ENCODE results near the gene PLBD2.
"Not testable (repeated sequence)": the region's sequence is repeated elsewhere in the genome, so short reads cannot be mapped to it uniquely, and the experiment has no call there.

The PLBD2 gene

DNA sequence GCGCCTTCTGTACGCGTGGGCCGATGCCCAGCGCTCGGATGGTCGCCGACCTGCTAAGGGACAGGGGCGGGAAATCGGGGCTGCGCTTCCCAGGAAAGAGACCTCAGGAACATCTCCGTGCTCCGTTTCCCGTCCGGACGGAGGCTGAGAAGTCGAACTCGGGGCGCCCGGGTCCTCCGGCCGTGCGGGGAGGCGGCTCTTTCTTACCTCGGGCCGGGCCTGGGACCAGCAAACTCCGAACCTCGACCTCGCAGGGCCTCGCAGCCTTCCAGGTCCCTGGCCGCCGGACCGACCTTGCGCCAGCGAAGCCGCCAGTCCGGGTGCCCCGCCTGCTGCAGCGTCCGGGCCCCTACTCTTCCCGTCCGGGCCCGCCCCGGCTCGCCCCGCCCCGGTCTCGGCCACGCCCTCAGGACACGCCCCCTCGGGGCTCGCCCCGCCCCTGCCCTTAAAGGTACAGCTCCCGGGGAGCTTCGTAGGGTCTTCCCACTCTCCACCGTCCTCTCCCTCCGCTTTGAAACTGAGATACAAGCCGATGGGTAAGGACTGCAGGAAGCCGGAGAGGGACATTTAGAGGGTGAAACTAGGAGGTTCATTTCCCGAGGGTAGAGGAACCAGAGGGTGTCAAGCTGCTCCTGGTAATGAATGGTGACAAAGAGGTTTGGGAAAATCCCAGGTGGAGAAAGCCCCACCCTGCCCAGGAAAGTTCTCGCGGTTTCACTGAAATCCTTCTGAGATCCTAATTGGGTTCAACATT, 23.4 kb upstream of the PLBD2 start, which contains the start of gene SLC8B1:
TSS of gene SLC8B1 (minus strand) at position 324 of the 754 bp plus-strand sequence. CDS start 2,231 bp downstream, outside the sequence.
- peak; percentile 41 to 60 for DNase-seq

- DNase-seq = no peak
Measured at GRCh38 chr12:113339540-113339939, 18.8 kb upstream of the PLBD2 start.

DNA sequence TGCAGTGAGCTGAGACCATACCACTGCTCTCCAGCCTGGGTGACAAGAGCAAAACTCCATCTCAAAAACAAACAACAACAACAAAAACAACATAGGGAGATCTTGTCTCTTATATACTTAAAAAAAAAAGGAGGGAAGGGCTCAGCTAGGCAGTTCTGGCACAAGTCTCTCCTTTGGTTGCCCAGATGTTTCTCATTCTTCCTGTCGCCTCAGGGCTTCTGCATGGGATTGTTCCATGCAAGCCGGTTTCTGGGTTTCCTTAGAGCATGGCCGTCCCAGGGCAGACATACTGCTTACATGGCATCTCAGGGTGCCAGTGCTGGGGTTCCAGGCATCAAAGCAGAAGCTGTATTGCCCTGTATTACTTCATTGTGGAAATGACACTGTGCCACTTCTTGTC, 18.3 kb upstream of the PLBD2 start:
- DNase-seq = no peak

GRCh38 chr12:113341535-113341934, 16.9 kb upstream of the PLBD2 start:
- DNase-seq = no peak

GRCh38 chr12:113345318-113345717, 13.1 kb upstream of the PLBD2 start:
- DNase-seq = no peak

DNA sequence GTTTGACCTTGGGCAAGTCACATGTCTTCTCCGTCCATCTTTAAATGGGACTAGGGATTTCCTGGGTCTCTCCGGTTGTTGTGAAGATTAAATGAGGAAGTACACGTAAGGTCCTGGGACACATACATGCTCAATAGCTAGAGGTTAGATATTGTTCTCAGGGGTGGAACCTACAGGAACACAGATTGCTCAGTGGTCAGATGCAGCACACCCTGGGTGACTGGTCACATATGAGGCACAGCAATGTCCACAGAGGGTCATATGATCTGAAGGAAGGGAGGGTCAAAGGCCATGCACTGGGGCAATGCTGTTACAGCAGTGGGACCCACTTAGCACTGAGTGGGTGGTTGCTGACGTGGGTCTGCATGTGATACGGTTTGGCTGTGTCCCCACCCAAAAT, 12.0 kb upstream of the PLBD2 start:
- DNase-seq = no peak

DNA sequence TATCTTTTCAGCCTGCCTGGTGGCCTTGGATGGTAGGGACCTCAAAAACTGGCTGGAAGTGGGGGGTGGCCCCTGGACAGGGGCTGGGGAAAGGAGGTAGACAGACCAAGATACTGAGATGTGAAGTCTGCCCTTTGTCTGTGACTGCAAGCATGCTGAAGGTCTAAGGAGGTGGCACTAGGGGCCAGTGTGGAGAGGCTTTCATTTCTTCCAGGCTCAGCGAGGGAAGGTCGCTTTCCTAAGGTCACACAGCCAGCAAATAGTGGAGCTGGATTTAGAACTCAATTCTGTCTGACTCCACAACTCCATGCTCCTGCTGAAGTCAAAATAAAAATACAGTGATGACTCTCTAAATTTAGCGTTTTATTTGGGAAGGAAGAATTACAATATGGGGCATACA, 11.3 kb upstream of the PLBD2 start:
- DNase-seq = no peak

DNA sequence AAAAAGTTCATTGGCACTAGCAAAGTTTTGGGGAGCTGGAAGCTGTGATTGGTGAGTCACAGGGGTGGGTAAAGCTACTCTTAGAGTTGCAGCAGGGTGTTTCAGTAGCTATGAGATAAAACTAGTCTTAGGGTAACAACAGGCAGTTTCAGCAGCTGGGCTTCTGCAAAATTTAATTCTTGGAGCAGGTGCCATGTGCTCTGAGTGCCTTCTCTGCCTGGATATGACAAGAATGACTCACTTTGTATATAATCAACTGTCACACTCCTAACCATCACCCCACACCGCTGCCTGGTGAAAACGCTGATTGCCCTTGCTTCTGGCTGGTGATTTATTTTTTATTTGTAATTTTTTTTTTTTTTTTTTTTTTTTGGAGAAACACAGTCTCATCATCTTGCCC, 10.5 kb upstream of the PLBD2 start:
- no peak for DNase-seq

- DNase-seq = no peak
Measured at GRCh38 chr12:113348849-113349536, 9.4 kb upstream of the PLBD2 start.

DNA sequence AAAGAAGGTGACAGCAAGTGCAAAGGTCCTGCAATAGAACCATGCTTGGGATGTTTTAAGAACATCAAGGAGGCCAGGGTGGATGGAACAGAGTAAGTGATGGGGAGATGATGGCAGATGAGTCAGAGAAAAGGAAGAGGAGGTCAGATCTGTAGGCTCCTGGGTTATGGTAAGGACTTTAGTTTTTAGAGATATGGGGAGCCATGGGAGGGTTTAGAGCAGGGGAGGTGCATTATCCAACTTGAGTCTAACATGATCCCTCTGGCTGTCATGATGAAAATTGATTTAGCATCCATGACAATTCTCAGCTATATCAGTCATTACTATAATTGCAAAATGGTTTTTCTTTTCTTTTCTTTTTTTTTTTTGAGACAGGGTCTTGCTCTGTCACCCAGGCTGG, 7.3 kb upstream of the PLBD2 start:
- no peak for DNase-seq

- DNase-seq = not testable (repeated sequence)
Measured at GRCh38 chr12:113354192-113354591, 4.2 kb upstream of the PLBD2 start.

DNA sequence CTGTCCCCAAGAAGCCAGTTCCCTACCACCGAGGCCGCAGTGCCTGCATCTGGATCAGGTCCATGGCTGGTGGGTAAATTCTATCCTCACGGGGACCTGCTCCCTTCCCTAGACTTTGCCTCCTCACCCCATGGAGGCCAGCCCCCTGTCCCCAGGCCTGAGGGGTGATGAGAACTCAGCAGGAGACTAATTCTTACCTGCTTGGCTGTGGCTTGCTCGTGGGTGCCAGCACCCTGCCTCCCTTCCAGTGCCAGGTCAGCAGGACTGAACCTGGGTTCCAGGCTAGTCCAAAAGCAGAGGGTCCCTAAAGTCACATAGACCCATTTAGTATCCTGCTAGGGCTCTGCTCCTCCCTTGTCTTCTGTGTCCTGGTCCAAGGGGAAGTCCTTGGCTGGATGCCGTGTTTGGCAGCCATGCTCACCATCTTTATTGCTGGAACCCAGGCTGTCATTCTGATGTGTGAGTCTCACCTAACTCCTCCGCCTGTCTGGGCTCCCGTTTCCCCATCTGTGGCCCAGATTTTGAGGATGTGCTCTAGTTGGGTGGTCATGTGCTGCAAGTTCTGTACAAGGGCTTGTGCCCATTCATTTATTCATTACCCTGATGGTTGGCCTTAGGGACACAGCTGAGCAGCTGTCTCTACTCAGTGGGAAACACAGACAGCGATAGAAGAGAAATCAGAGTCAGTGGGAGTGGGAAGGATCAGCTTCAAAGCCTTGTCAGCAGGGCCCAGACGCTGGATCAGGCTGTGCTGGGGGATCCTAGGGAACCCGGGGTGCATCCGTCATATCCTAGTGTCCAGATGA, 949 bp downstream of the PLBD2 start:
- no peak for DNase-seq

- DNase-seq = no peak
Measured at GRCh38 chr12:113359939-113360748, 1.8 kb downstream of the PLBD2 start.

- no peak for DNase-seq
Measured at GRCh38 chr12:113361574-113362370, 3.4 kb downstream of the PLBD2 start.

DNA sequence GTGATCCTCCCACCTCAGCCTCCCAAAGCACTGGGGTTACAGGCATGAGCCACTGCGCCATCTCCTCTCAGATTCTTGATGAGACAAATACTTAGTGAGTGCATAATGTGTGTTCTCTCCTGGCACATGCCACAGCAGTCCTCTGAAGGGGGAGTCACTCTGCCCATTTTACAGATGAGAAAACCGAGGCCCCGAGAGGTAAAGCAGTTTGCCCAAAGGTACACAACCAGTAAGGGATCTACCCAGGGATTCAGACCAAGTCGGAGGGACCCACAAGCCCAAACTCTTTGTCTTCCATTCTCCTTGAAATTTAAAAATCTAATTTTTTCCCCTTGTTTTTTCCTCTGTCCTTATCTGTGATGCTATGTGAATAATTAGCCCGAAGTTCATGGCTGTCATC, 6.3 kb downstream of the PLBD2 start:
- no peak for DNase-seq

GRCh38 chr12:113365639-113366395, 7.4 kb downstream of the PLBD2 start:
- DNase-seq = no peak

DNA sequence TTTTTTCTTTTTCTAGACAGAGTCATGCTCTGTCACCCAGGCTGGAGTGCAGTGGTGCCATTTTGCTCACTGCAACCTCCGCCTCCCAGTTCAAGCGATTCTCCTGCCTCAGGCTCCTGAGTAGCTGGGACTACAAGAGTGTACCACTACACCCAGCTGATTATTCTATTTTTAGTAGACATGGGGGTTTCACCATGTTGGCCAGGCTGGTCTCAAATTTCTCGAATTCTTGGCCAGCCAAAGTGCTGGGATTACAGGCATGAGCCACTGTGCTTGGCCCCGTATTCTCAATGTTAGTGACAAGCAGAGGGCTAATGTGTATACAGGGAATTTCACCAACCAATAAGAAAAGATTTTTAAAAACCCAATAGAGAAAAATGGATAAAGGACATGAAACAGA, 8.4 kb downstream of the PLBD2 start:
- DNase-seq = no peak

DNA sequence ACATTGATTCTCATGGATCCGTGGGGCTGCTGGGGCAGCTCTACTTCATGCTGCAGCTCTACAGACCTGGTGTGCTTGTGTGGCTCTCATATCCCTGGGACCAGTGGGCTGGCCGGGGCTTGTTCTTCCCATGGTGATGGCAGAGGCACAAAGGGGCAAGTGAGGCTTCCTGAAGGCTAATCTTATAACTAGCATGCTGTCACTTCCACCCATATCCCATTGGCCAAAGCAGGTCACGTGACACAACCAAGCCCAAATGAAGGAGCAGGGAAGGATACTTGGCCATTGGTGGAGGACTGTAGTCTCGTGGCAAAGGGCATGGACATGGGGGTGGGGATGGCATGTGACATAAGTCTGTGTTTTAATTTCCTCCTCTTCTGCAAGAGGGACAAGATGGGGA, 9.9 kb downstream of the PLBD2 start:
- no peak for DNase-seq

- no peak for DNase-seq
Measured at GRCh38 chr12:113369391-113369985, 11.1 kb downstream of the PLBD2 start.

DNA sequence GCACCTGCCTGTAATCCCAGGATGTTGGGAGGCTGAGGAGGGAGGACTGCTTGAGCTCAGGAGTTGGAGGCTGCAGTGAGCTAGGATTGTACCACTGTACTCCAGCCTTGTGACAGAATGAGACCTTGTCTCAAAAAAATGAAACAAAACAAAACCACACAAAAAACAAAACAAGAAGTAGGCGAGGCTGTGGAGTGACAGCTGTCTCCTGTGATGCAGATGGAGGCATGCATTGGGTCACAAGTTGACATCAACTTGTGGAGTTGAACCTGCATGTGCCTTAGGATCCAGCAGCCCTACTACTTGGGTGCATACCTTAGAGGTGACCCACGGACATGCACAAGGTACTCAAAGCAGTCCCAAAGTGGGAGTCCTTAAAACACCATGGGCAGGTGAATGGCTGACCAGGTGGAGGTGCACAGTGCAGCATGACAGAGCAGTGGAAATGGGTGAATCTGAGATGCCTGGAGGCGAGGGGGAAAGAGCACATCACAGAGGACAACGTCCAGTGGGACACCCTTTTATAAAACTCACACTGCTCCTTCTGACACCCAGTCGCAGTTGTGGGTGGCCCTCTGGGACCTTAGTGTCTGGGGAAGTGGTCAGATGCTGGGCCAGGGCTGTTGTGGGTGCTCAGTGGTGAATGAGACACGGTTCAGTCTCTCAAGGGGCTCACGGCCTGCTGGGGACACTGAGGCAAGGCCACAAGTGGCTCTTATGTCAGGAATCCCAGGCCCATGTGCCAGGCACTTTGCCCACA, 12.7 kb downstream of the PLBD2 start:
- no peak for DNase-seq

All from NCI-H2081 (cell line).